GM19452 (cell line): ENCODE results near the gene CABP5.

ENCODE experiments used
- ATAC-seq: cut with Tn5 transposase; IDR thresholded peaks from one replicate; pipeline ENCODE4 v1.9.1; 2021; ENCODE audit not compliant: unreplicated experiment

CABP5 gene

GRCh38 chr19:48033604-48034003 is 10.3 kb downstream of the CABP5 start:
- ATAC-seq: no peak

DNA sequence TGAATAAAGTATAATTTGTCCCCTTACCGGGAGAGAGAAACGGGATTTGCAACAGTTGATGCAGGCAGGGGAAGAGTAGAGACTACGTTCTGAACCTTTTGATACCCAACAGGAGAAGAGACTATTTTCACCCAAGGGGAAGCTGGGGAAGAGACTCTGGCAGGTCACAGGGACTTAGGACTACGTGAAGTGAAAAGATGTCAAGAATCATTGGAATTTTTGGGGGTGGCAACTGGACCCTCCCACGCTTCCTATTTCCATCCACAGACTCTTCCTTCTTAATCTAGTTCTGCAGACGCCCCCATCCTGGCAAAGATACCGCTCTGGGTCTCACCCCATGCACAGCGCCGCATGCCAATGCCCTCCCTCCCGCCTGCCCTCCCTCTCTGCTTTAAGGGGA is 13.8 kb downstream of the CABP5 start:
- no peak for ATAC-seq

DNA sequence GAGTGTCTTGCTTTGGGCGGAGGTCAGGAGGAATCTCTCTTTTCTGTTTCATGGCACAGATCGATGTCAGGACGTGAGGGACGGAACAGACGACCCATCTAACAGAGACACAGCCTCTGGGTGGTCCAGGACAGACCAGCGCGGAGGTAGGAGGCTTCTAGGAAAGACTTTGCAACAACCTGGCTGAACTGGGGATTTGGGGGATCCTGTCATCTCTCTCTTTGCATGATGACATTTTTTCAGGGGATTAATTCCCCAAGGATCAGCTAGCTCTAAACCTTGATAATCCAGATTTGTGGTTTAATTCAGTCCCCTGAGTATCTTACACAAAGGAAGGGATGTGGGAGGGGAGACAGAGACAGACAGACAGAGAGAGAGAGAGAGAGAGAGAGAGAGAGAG is 14.4 kb downstream of the CABP5 start:
- ATAC-seq: no peak

- ATAC-seq: no peak
Observed at GRCh38 chr19:48025480-48025879, 18.4 kb downstream of the CABP5 start.

GRCh38 chr19:48023518-48023917 is 20.4 kb downstream of the CABP5 start:
- ATAC-seq: no peak

- no peak for ATAC-seq
Observed at GRCh38 chr19:48023011-48023410, 20.9 kb downstream of the CABP5 start.

- no peak for ATAC-seq
Observed at GRCh38 chr19:48020686-48021085, 23.2 kb downstream of the CABP5 start.

- no peak for ATAC-seq
Observed at GRCh38 chr19:48010932-48011758, 32.7 kb downstream of the CABP5 start.

GRCh38 chr19:48006762-48007161 is 37.1 kb downstream of the CABP5 start:
- no peak for ATAC-seq

DNA sequence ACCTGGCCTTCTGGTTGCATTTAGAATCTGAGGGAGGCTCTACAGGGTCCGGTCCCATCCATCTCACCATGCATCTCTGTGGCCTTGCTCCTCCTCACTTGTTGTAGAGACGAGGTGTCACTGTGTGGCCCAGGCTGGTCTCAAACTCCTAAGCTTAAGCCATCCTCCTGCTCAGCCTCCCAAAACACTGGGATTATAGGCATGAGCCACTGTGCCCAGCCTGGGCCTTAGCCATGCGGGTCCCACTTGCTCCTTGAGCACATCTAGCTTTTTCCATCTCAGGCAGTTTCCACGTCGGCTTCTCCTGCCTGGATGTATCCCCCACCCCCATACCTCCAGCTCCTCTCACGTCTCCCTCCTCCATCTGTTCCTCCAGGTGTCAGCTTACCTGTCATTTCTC is 39.6 kb downstream of the CABP5 start:
- no peak for ATAC-seq

GRCh38 chr19:48000846-48001245 is 43.0 kb downstream of the CABP5 start:
- no peak for ATAC-seq

DNA sequence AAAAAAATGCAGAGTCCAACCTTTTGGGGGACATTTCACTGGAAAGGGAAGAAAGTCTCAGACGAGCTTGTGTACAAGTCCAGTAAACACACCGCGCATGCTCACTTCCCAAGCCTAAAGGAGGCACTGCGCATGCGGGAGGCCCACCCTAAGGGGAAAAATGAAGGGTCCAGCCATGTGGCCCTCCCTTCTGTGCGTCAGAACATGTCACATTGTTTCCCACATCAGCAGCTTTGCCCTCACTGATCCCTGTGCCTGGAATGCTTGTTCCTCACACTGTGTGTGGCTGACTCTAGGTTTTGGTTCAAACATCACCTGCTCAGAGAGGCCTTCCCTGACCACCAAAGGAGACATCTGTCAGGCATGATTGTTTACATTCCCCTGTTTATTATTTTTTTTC is 45.1 kb downstream of the CABP5 start:
- ATAC-seq: no peak

GRCh38 chr19:47996230-47996727 is 47.6 kb downstream of the CABP5 start:
- no peak for ATAC-seq

GRCh38 chr19:47994209-47994802 is 49.6 kb downstream of the CABP5 start, which contains the start of gene ELSPBP1:
TSS of gene ELSPBP1 (plus strand) at chr19:47994632. CDS start at chr19:48008668, 14,036 bp downstream.
- ATAC-seq: no peak

DNA sequence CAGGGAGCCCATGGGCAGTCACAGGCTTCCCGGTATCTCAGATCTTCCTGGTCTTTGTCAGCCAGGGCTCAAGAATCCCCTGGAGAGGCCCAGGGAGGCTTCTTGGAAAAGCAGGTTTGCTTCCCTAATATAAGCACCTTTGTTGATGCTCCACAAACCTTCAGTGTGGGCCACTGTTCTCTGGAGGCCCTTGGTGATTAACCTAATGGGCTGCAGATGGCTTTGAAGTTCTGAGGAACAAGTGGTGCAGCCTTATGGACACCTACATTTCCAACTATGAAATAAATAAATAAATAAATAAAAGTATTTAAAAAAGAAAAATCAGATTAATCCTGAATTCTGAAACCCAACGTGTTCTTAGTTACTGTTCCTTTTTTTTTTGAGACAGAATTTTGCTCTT is 51.8 kb downstream of the CABP5 start, which contains the start of gene BSPH1:
Gene BSPH1 (minus strand): TSS at position 101 of the 400 bp plus-strand sequence. CDS start 89 bp downstream, at position 12.
- no peak for ATAC-seq

DNA sequence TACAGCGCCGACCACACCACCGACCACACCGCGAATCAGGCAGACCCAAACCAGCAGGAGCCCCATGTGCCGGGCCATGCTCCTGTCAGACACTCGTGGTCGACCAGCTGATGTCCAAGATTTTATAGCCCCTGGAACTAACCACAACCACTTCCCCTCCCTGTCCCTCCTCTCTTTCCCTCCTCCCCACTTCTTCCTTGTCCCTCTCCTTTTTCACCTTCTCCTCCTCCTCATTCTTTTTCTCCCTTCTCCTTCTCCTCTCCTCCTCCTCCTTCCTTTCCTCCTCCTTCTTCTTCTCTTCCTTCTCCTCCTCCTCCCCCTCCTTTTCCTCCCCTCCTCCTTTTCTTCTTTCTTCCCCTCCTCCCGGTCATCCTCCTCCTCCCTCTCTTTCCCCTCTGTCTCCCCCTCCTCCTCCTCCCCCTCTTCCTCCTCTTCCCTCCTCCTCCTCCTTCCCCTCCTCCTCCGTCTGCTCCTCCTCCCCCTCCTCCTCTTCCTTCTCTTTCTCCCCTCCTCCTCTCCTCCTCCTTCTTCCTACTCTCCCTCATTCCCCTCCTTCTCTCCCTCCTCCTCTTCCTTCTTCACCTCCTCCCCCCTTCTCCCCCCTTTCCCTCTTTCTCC is 52.6 kb downstream of the CABP5 start:
- ATAC-seq: no peak
